Fibroblast of gingiva (primary cell): Measurements from ENCODE around the gene TOMM40.

ENCODE experiments used
- DNase-seq: peaks from one replicate; pipeline ENCODE4 v3.0.0-alpha.2; 2011; ENCODE audit warnings: low read depth

The TOMM40 gene

DNA sequence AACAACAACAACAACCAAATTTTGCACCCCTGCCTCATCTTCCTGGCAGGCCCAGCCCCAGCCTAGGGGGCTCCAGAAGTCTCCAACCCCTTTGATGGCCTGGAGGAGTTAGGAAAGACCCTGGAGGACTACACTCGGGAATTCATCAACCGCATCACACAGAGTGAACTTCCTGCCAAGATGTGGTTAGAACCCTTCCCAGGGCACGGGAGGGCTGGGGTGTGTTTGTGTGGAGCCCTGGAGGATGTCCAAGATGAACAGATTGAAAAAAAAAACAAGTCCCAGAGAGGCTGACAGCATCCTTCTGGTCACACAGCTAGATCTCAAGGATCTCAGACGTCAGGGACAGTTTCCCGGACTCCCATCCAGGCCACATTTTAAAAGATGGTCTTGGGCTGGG, 36.7 kb downstream of the TOMM40 start:
- DNase-seq: peak; percentile 69

DNA sequence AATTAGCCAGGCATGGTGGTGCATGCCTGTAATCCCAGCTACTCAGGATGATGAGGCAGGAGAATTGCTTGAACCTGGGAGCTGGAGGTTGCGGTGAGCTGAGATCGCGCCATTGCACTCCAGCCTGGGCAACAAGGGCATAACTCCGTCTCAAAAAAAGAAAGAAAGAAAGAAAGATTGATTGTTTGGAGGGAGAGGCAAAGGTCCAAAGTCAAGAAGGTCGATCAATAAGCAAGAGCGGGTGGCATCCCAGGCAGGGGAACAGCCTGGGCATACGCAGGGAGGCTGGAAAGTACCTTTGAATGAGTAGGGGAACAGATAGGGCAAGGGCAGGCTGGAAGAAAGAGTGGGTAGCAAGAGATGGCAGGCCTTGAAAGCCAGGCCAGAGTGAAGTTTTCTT, 39.0 kb downstream of the TOMM40 start:
- DNase-seq: no peak

DNA sequence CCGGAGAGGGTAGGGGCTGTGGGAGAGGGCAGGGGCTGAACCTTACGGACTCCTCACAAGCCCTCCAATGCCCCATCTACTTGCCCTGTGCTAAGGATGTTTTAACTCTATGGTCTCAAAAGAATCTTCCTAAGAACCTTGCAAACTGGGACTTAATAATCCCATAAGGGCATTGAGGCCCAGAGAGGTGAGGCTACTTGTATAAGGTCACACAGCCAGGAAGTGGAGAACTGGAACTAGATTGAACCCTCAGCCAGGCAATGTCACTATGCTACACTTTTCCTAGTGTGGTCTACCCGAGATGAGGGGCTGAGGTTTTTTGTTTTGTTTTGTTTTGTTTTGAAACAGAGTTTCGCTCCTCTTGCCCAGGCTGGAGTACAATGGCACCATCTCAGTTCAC, 40.5 kb downstream of the TOMM40 start:
- no peak for DNase-seq

DNA sequence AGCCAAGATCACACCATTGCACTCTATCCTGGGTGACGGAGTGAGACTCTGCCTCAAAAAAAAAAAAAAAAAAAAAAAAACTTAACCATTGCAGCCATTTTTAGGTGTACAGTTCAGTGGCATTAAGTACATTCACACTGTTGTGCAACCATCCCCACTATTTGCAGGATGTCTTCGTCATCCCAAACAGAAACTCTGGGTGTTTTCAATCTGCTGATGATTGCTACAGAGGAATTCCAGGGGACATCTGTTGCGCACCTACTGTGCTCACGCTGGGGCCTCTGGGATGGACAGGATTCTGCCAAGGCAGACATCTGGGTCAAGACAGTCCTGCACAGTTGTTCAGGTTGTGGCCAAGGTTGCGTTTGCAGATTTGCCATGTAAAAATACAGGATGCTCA, 48.6 kb downstream of the TOMM40 start:
- no peak for DNase-seq

DNA sequence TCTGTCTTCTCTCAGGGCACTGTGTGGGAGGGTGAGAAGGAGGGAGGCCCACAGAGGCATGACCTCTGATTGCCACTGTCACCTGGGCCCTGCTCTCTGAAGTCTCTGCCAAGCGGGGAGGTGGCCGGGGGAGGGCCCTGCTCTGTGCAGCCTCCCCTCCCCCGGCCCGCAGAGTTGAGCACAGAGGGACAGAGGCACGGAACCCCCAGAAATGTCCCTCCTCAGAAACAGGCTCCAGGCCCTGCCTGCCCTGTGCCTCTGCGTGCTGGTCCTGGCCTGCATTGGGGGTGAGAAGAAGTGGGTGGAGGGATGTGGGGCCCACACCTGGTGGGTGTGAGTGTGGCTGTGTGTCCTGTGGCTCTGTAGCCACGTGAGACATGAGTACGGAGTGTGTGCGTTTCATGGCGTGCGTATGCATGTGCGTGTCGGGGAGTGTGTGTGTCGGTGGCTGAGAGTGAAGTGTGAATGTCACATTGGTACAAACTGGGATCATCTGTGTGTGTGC, 51.1 kb downstream of the TOMM40 start, which contains the start of gene APOC4:
TSS of gene APOC4 (plus strand) at position 171 of the 505 bp plus-strand sequence. CDS start at position 212, 41 bp downstream.
- no peak for DNase-seq

DNA sequence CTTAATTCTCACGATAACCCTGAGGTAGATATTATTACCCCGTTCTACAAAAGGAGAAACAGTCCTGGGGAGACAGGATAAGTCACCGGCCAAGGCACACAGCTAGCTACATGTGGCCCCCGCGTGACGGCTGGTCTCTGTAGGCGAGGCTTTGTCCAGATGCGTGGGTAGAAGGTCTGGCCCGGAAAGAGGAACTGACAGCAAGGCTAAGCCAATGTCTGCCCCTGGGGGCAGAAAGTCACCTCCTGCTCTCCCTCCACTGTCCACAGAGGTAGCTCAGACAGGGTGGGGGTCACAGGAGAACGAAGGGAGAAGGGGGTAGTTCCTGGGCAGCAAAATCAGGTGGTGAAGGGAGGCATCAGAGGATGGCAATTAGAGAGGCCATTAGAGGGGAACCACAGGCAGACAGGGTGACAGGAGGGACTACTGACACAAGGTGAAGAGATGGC, 52.8 kb downstream of the TOMM40 start:
- DNase-seq: no peak

DNA sequence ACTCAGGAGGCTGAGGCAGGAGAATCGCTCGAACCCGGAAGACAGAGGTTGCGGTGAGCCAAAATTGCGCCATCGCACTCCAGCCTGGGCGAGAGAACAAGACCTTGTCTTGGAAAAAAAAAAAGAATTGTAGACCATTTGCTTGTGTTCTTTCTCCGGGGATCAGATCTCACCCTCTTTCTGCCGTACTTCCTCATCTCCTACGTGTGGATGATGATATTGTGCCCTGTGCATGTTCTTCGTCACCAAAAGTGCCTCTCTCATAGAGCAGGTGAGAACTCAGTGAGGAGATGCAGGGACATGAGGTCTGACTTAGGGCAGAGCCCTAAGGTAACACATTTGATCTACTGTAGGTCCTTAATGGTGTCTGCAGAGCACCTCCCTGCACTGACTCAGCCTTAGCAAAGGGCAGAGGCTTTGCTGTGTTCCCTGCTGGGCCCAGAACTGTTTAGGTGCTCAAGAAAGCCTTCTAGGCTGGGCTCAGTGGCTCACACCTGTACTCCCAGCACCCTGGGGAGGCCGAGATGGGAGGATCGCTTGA, 56.1 kb downstream of the TOMM40 start:
- DNase-seq: no peak

DNA sequence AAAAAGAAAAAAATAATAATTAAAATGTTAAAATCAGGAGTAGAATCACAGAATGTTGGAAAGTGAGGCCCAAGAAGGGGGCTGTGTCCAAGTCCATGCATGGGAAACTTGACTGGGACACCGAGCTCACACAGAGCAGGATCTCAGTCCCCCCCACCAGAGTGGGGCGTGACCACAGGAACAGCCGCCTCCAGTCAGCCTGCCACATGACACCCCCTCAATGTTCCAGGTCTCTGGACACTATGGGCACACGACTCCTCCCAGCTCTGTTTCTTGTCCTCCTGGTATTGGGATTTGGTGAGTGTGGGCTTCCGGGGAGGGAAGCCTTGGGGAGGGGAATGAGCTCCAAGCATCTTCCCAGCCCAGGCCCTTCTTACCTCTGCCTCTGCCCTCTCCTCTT, 57.2 kb downstream of the TOMM40 start:
- DNase-seq: no peak

DNA sequence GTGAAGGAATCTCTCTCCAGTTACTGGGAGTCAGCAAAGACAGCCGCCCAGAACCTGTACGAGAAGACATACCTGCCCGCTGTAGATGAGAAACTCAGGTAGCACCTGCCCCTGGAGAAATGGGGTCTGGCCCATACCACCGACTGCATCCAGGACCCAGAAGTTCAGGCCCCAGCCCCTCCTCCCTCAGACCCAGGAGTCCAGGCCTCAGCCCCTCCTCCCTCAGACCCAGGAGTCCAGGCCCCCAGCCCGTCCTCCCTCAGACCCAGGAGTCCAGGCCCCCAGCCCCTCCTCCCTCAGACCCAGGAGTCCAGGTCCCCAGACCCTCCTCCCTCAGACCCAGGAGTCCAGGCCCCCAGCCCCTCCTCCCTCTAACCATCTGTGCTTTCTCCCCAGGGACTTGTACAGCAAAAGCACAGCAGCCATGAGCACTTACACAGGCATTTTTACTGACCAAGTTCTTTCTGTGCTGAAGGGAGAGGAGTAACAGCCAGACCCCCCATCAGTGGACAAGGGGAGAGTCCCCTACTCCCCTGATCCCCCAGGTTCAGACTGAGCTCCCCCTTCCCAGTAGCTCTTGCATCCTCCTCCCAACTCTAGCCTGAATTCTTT, 57.8 kb downstream of the TOMM40 start:
- DNase-seq: no peak

DNA sequence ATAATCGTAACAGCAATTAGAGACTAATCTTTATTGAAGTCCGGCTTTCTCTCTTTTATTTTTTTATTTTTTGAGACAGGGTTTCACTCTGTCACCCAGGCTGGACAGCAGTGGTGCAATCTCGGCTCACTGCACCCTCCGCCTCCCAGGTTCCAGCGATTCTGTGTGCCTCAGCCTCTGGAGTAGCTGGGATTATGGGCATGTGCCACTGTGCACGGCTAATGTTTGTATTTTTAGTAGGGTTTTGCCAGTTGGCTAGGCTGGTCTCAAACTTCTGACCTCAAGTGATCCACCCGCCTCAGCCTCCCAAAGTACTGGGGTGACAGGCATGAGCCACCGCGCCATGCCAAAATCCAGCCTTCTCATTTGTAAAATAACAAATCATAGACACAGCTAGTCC, 58.5 kb downstream of the TOMM40 start:
- no peak for DNase-seq

DNA sequence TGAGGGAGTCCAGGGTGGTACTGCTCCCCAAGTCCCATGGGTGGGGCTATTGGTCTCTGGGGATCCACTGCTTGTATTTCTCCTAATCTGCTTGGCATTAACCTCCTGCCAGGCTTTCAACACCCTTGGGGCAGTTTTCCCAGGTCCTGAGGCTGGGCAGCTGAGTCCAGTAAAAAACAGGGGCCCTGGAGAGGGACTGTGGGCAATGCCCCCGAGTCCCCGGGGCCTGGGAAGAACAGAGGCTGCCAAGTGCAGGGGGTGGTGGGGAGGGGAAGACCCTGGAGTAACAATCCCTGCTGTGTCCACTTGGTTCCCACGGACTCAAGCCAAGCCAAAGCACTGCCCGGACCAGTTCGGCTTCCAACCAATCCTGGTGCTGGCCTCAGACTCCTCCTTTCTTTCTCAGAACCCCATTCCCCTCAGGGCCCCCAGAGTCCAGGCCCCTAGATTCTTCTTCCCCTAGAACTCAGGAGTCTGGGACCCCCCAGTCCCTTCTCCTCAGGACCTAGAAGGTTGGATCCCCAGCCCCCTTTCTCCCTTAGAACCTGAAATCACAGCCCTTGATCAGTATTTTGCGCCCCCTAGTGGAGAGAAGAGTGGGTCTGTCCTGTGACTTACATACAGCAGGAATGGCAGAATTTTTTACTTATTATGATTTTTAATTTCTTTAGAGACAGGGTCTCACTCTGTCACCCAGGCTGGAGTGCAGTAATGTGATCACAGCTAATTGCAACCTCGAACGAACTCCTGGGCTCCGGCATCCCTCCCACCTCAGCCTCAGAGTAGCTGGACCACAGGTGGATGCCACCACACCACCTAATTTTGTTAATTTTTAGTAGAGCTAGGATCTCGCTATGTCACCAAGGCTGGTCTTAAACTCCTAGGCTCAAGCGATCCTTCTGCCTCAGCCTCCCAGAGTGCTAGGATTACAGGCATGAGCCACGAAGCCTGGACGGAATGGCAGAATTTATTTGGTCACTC, 60.4 kb downstream of the TOMM40 start:
- DNase-seq: peak; percentile 73
